OCI-M2 (cell line): ENCODE results near the gene ACOXL.

Experiments used
- DNase-seq: peaks from one replicate; lab custom pipeline; 2025; ENCODE audit not compliant: unreplicated experiment; lab: John Stamatoyannopoulos, UW

The ACOXL gene

DNA sequence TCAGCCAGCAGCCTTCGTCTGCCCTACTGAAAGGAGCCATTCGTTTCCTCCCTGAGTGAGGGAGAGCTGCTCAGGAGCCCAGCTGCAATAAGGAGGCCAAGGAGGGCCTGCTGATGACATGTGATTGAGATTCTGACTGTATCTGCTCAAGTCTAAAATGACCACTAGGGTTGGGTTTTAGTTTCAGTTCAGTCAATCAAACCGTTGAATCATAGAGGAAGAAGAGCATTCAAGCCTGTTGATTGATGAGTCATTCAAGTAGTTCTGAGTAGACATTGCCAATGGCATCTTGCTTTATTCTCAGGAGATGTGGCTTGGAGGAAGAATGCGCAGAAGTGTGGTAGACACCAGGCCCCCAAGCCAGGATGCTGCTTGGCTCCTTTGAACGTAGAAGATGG, 368.4 kb downstream of the ACOXL start:
- DNase-seq: no peak

DNA sequence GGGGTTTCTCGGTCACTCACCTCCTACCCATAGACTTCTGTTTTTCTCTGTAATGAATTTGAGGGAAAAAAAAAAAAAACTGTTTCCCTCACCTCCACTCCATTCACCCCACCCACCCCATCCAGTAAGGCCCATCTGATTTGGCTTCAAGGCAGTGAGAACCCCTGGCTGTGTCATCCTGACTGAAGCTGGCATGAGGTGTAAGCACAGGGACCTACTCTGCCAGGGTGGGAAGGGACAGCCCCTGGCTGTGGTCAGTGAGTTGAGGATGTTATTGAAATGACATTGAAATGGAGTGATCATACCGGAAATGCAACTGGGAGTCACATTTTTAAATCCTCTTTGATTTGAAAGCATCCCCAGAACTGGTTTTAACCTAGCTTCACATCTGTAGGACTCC, 369.2 kb downstream of the ACOXL start:
- no peak for DNase-seq

DNA sequence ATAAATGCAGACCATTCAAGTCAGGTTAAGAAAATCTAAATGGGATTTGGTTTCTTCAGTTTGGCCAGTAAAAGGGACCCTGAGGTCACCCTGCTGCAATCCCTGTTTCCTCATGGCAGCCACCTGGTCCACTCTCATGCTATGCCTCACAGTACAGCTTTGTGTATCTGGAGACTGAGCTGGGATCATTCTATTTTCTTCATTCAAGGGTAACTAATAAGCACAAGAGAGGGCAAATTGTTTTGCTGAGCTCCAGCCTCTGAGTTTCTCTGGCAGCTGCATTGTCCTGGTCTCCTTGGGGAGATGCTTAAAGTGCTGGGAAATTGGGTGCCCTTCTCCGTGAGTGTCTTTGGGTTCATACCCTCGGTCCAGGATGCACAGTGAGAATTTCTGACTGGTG, 369.8 kb downstream of the ACOXL start:
- no peak for DNase-seq

DNA sequence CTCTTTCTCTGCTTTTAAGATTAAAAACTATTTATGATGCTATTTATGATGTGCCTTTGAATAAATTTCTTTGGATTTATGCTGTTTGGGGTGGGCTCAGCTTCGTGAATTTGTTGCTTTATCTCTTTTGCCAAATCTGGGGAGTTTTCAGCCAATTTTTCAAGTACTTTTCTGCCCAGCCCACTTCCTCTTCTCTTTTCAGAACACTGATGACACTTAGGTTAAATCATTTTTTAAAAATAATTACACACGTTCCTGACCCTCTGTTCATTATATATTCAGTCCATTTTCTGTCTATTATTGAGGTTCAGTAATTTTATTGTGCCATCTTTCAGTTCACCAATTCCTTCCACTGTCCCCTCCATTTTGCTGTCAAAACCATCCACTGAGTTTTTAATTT, 373.6 kb downstream of the ACOXL start:
- no peak for DNase-seq

DNA sequence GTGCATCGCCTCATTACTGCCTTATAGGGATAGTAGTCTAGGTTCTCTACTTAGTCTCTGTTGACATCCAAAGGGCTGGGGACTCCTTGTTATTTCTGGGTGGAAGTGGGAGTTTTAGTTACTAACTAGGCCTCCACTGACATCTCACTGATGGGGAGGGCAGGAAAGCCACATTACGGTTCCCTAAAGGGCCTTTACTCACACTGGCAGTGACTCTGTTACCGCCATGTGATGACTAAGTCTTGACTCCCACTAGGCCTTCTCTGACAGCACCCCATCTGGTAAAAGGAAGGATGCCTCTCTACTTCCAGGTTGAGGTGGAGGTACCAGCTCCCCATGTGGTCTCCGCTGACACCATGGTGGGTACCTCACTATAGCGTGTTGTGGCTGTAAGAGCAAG, 374.3 kb downstream of the ACOXL start:
- no peak for DNase-seq

DNA sequence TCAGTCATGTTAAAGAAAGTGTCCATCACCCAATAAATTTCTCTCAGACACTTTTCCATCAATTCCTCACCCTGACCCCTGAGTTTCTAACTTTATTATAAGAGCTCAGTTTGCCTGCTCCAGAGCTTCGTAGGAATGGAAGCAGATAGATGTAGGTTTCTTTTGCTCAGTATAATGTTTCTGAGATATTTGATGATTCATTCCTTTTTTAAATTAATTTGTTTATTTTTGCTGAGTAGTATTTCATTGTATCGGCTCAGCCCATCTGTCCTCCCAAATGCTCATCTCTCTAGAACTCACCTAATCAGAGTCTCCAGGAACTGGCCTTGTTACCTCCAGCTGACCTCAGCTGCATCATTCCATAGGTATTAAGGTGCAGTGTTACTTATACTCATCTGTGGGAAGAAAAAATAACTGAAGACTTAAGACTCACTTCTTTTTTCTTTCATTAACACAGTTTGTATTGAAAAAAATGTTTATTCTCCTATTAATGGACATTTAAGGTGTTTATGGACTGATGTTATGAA, 376.4 kb downstream of the ACOXL start:
- DNase-seq: no peak

DNA sequence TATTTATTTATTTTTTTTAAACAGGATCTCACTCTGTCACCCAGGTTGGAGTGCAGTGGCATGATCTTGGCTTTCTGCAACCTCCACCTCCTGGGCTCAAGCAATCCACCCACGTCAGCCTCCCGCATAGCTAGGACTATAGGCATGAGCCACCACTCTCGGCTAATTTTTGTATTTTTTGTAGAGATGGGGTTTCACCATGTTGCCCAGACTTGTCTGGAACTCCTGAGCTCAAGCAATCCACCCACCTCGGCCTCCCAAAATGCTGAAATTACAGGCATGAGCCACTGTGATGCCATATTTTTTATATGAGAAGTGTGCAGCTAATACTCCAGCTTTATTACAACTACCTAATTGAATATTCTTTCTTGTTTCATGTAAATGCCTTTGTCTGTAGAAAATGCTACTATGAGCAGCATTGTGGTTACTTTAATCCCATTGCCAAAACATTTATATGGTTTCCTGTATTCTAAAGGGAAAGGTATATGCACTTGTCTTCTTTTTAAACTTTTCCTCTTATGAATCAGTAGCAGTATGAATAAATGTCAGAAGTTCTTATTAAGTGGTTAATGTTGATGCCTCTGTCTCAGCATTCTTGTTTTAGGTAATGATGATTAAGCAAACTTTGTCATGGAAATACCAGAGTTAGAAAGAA, 378.9 kb downstream of the ACOXL start:
- no peak for DNase-seq

DNA sequence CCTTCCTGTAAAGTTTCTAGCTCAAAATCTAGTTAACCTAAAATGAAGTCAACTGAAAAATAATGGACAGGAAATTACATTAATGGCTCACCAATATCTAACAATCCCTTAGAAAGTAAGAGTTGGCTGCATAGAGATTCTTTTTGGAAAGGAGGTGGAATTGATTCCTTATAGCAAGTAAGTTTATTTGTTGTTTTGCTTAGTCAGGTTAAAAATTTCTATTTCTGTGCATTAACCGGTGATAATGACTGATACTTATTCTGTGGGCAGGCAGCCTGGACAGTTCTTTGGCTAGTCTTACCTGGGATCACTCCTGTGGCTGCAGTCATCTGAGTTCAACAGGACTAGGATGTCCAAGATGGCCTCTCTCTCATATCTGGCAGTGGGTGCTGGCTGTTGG, 381.5 kb downstream of the ACOXL start:
- no peak for DNase-seq

DNA sequence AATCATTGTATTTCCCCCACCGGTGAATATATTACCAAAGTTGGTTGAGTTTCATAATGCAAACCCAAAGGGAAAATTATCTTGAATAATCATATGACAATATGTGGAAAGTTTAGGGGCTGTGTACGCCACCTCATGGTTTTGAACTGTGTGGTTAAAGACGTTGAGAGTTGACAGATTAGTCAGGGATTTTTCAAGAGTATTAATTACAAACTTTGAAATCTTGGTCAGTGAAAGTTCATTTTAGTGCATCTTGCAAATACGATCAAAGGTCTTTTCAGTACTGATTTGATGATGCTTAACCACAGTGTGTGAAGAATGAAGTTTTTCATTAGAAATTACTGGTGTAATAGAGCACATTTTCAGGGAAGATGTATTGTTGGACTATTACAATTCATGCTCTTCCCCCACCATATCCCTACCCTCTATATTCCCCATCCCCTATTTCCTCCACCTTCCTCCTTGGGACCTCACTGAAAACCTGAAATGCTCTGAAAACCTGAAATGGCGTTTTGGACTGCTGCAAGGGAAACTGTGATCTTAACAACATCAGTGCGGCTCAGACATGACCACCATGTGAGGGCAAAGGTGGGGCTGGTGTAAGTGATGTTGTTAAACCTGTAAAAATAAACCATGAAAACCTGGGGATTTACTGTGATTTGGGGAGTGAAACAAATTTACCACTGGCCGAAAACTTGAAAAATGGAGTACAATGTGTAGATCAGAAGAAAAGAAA, 383.8 kb downstream of the ACOXL start:
- no peak for DNase-seq

DNA sequence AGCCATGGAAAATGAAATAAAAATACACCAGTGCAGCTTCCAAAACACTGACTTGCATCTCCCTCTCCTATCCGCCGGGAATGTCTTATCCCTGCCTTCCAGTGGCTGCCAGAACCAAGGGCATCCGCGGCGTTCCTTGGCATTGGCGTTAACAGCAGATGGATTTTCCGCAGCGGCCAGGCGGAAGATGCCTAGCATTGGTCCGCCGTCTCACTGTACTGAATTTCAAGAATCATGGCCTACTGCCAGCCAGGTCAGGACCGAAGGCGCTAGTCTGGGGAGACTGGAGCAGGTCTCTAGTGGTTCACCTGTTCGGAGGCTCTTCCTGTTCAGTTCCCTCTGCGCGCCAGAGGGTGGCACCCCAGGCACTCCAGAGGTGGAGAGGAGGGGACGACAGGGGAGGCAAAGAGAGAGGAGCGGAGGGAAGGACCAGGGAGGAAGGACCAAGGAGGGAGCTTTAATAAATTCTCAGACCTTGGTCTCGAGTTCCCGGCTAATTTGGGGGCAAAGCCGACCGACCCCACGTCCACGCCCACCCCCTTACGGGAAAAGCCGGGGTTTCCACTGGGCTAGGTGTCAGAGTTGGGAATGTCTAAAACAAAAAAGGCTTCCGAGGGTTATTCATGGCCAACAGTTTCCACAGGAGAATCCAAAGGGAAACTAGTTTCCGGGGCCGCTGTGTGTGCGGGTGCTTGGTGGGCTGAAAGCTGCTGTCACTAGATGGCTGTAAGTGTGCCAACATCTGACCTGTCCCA, 384.6 kb downstream of the ACOXL start:
- DNase-seq: no peak

DNA sequence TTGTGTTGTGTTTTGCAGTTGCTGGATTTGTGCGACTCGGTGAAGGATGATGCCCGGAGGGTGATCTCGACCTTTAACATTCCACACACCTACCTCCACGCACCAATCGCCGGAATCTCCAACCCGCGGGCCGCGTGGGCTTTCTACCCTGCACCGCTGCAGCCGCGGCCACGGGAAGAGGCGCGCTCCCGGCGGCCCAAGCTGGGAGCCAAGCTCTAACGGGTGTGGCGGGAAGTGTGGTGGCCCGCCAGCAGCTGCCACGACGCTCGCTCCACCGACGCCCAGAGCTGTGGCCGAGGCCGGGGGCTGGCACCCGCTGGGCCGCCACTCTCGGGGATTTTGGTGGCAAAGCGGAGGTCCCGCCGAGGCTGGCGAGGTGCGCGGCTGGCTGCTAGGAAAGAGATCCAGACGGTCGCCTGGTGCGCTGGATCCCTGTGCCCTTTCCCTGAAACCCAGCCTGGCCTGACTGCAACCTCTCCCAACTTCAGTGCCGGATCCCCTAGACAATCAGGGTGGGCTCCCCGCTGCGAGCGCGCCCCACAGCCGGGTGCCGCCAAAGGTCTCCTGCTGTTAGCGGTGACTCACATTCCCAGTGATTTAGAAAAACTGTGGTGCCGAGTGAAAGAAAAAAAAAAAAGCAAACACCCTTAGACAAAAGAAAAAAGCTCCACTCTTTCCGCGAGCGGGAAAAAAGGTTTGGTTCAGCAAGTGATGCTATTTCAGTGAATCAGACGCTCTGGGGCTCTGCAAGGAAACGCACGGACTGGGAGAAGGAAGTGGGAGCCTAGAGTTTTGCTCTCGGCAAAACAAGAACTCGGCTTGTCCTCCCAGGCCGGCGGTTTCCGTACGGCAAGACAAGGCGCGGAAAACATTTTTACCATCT, 385.5 kb downstream of the ACOXL start:
- DNase-seq: no peak

DNA sequence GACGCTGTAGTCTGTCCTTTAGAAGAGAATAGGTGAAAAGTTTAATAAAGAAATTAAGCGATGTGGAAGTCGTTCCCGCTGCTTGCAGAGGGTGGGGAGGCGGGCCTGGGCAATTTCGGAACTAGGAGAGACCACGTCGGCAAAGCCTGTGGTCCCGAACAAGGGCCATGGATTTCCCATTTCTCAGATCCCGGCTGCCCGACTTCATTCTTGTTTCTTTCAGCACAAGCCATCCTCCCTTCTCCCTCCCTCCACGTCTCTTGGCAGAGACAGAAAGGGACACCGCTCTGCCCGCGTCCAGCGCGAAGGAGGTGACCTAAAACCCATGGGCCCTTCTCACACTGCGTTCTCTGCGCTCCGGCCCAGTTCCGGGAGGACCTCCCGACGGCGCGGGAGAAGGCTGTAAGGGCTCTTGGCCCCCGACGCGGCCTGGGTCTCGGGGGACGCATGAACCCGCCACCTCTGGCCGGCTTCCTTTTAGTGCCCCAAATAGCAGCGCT, 386.2 kb downstream of the ACOXL start:
- DNase-seq: no peak

DNA sequence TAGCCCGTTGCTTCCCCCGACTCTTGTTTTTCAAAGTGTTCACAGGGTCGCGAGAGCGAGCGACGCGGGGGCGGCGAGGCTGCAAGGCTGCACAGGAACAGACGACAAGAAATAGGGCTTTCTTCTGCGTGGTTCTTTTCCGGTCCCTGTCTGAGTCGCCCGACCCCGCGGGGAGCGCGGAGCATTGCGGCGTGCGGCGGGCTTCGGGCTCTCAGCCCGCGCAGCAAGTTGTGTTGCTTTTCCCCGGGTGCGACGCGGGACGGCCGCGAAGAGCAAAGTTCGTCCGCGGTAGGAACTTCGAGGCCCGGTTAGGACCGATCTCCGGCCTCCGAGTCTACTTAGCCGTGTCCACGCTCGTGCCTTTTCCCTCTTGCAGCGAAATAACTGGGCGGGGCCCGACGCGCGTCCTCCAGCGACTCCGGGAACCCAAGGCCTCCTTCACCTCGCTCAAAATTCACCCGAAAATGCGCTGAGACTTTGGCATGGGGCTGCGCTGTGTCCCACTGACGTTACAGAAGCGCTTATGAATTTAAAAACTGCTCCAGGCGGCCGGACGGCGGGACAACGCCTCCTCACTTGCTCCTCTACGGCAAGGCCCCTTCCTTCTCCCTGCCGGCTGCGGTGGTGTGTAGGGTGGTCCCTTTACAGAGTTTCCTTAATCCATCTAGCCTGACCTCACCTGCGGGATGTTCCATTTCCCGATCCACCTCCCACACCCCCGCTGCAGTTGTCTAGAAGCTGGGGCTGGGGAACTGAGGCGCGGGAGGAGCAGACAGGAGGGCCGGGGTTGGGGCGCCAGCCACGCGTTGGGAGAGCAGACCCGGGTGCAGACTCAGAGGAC, 386.8 kb downstream of the ACOXL start:
- no peak for DNase-seq

DNA sequence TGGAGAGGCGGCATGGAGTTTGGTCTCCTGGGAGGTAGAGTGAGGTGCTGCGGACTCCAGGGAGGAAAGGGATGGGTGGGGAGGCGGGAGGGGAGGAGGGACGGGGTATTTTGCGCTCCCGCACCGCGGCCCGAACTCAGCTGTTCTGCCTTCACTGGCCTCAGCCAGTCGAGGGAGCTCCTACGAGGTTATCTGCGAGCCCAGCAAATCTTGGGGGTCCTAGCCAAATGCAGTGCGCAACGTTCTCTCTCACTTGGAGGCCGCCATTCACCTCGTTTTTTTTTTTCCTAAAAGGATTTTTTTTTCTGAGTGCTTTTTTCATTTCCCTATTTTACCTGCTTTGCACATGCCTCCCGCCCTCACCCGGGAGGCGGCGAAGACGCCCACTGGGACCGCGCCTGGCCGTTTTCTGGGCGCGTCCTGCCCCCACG, 387.5 kb downstream of the ACOXL start:
- DNase-seq: no peak

DNA sequence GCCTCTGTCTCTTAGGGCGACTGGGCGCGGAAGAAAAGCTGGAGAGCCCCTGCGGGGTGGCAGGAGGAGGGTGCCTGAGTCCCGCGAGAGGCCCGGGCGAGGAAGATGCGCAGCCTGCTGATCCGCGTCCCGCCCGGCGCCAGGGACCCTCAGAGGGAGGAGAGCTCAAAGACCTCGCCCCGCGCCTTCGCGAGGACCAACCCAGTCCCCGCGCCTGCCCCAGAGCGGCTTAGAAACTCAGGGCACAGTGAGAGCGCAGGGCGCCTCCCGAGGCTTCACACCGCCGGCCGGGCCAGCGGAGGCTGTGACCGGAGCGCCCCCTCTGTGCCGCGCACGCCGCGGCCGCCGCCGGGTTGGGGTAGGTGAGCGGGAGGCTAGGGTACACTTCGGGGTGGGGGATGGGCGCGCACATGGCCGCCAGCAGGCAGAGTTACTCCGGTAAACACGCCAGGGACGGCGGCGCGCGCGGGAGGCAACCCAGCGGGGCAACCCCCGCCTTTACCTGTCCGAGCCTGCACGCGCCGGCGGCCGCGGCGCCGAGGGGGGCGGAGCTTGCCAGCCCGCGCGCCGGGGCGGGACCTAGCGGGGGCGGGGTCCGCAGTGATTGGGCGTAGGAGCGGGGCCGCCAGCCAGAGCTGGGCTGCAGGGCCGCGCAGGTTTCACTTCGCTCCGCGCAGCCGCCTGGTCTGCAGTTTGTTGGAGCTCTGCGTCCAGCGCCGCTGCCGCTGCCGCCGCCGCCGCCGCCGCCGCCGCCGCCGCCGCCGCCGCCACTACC, 388.1 kb downstream of the ACOXL start, which contains the start of gene BCL2L11:
TSS of gene BCL2L11 (plus strand) at position 662 of the 775 bp plus-strand sequence. CDS start 2,832 bp downstream, outside the sequence.
- peak; percentile 13 for DNase-seq

DNA sequence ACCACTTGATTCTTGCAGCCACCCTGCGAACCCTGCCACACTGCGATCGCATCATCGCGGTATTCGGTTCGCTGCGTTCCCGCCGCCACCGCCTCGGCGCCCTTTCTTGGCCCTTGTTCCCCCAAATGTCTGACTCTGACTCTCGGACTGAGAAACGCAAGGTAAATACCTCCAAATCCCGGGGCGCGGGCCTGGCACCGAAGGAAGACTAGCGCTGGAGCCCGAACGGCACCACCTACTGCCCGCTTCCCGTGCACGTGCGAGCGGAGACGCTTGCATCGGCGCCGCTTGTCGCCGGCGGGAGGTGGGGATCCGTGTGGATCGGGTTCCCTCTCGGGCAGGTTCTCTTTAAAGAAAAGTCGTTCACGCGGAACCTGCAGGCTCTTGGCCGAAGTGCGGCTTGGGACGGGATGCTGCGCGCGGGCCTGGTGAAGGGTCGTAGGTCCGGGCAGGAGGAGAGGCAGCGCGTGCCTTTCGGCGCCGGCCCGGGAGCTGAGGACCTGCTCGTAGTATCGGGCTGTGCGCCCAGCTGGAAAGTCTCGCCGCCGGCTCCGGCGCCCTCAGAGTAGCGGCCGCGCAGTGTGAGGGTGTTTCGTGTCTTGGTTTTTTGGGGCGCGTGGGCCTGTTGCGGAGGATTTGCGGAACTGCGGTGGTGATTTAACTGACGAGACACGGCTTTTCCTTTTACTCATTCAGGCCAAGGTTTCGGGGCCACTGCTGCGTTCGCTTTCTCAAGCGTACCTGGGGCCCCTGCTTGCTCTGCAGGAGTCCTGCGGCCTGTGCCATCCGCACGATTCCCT, 388.9 kb downstream of the ACOXL start:
- DNase-seq: no peak

DNA sequence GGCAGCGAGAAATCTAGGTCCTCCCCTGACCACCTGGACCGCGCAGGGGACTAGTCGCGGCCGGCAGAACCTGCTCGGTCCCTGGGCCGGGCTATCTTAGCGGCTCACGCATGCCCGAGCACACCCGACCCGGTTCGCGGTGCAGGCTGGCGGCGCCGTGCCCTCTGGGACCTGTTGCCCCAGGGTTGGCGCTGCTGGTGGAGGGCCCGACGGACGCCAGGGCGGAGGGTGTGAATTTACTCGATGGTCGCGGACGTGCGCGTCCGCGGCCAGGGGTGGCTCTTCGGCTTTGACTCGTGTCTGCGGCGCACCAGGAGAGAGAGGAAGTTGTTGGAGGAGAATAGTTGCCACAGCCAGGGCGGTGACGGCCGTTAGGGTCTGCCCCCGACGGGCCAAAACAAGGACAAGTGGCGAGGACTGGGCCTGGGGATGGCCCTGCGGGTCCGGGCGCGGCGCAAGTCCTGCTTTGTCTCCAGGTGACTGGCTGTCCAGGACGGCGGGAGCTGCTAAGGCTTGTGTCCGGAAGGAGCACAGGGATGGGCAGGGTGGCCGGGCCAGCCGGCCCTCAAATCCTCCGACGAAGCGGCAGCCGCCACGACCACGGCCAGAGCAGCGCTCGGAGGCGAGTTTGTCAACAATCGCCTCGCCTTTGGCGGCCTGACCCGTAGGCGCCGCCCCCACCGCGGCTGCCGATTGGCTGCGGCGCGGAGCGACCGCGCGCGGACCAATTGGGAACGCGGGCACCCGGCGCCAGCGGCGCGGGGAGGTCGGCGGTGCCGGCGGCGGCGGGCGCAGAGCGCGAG, 389.7 kb downstream of the ACOXL start:
- no peak for DNase-seq
